Posterior cingulate gyrus (tissue), 11 donors: ENCODE data around the gene MMADHC.
A peak's percentile ranks its signal among the peaks of the same experiment; 100 is the strongest.

ENCODE experiments used
- DNase-seq, 10 donors: peaks; one replicate each; pipeline versions ENCODE4 v3.0.0 to v3.0.0-alpha.2; 2020 to 2021; ENCODE audit warnings: mixed read lengths in 3 of 10
- intact Hi-C: fragments of 100-400 bp; cut with DNase I; formaldehyde crosslinking; loops from one replicate; pipeline ENCODE4 v1.15.1; 2023

MMADHC gene

GRCh38 chr2:149587220-149587949 lies at the start of gene MMADHC:
MMADHC (minus strand) TSS chr2:149587775; CDS start chr2:149587097, 678 bp downstream.
- intact Hi-C loops, result no loop called here
- DNase-seq, result peak; percentile 88 to 99 (median 94)

- intact Hi-C loops, result no loop called here
Measured at GRCh38 chr2:149634103-149634502, 46.5 kb upstream of the MMADHC start.

GRCh38 chr2:149630445-149630844 lies 42.9 kb upstream of the MMADHC start:
- intact Hi-C loops, result no loop called here
- no peak for DNase-seq

More at GRCh38 chr2:149634103-149634502, 46.5 kb upstream of the MMADHC start:
- DNase-seq, result no peak

- intact Hi-C loops, result no loop called here
- no peak for DNase-seq
Measured at GRCh38 chr2:149629026-149629425, 41.5 kb upstream of the MMADHC start.

GRCh38 chr2:149627111-149627801 lies 39.7 kb upstream of the MMADHC start:
- intact Hi-C loops, result no loop called here

GRCh38 chr2:149625671-149626070 lies 38.1 kb upstream of the MMADHC start:
- intact Hi-C loops, result no loop called here
- DNase-seq, result no peak

More at GRCh38 chr2:149627111-149627801, 39.7 kb upstream of the MMADHC start:
- no peak for DNase-seq

GRCh38 chr2:149625271-149625670 lies 37.7 kb upstream of the MMADHC start:
- DNase-seq, result no peak
- intact Hi-C loops, result no loop called here

- intact Hi-C loops, result no loop called here
- DNase-seq, result no peak
Measured at GRCh38 chr2:149622343-149622742, 34.8 kb upstream of the MMADHC start.

GRCh38 chr2:149617476-149617875 lies 29.9 kb upstream of the MMADHC start:
- intact Hi-C loops, result no loop called here
- DNase-seq, result no peak

- intact Hi-C loops, result no loop called here
- no peak for DNase-seq
Measured at GRCh38 chr2:149616681-149617456, 29.3 kb upstream of the MMADHC start.

GRCh38 chr2:149613704-149614103 lies 26.1 kb upstream of the MMADHC start:
- DNase-seq, result no peak

GRCh38 chr2:149612122-149612521 lies 24.5 kb upstream of the MMADHC start:
- intact Hi-C loops, result no loop called here
- no peak for DNase-seq

More at GRCh38 chr2:149613704-149614103, 26.1 kb upstream of the MMADHC start:
- intact Hi-C loops, result no loop called here

GRCh38 chr2:149611100-149611820 lies 23.7 kb upstream of the MMADHC start:
- intact Hi-C loops, result no loop called here
- no peak for DNase-seq

- intact Hi-C loops, result no loop called here
- no peak for DNase-seq
Measured at GRCh38 chr2:149606251-149606811, 18.8 kb upstream of the MMADHC start.

GRCh38 chr2:149603248-149603647 lies 15.7 kb upstream of the MMADHC start:
- no peak for DNase-seq
- intact Hi-C loops, result no loop called here

- no peak for DNase-seq
- intact Hi-C loops, result no loop called here
Measured at GRCh38 chr2:149601141-149601796, 13.7 kb upstream of the MMADHC start.

GRCh38 chr2:149597668-149598326 lies 10.2 kb upstream of the MMADHC start:
- intact Hi-C loops, result loop anchor here (2.0 to 5.0 kb wide), 3 partner anchors 890 to 1641 kb away; partner anchors contain the start of gene RND3

GRCh38 chr2:149597050-149597667 lies 9.6 kb upstream of the MMADHC start:
- DNase-seq, result no peak

More at GRCh38 chr2:149597668-149598326, 10.2 kb upstream of the MMADHC start:
- DNase-seq, result peak in 5 of 10 donors; percentile 8 to 80 (median 25)

More at GRCh38 chr2:149597050-149597667, 9.6 kb upstream of the MMADHC start:
- intact Hi-C loops, result loop anchor here (2.0 to 5.0 kb wide), 3 partner anchors 890 to 1642 kb away; partner anchors contain the start of gene RND3
